HCT116 (cell line): Measurements from ENCODE around the gene CD93. TPM values are rescaled to one million over a fixed set of nuclear protein-coding genes. Genes with fewer than 3 reads are reported as not detected.

Experiments
- ATAC-seq: fragments of 200-7000 bp; cut with Tn5 transposase; 2 replicates; pipeline ENCODE4 v1.9.1; 2020; ENCODE audit warnings: mild to moderate bottlenecking, moderate library complexity
- BruUV-seq: library from RNA; stranded (reverse); fragments of 400-500 nt; replicated peaks from 2 replicates; lab custom pipeline; 2021; lab: Mats Ljungman, UMichigan
- CTCF ChIA-PET: fragments of 300-600 bp; sonication (Branson Sonifier 250); formaldehyde crosslinking; loops from one replicate; lab custom pipeline; 2021; ENCODE audit warnings: antibody characterized with exemption; lab: Charles Lee
- POLR2A ChIA-PET: fragments of 300-600, 350-600 bp; sonication (Branson Sonifier 250); formaldehyde crosslinking; loops from one replicate; lab custom pipeline; 2021; ENCODE audit warnings: antibody characterized with exemption; lab: Charles Lee
- RAD21 ChIA-PET, 2 experiments: fragments of 300-600 bp; sonication (Branson Sonifier 250); formaldehyde crosslinking; loops; one replicate each; lab custom pipeline; 2023; ENCODE audit warnings: low total read pairs in 2 of 2; ENCODE audit not compliant: uncharacterized antibody in 2 of 2, unreplicated experiment in 2 of 2, low non-redundant PET in 1 of 2; lab: Charles Lee
- DNase-seq: peaks from one replicate; pipeline ENCODE4 v3.0.0-alpha.2; 2010; ENCODE audit warnings: low read depth, low spot score
- H2AFZ ChIP-seq: fragments of 200-600 bp; shearing (Covaris generic), sonication (generic); 2 replicates; pipeline ENCODE4 v1.6.1; 2017; ENCODE audit warnings: low read depth, mixed run types, mixed read lengths, antibody characterized with exemption, low read length; ENCODE audit not compliant: poor library complexity, severe bottlenecking
- H3K27ac ChIP-seq: 2 replicates; pipeline ENCODE4 v1.5.1; 2012; ENCODE audit warnings: low read depth, low read length
- H3K27me3 ChIP-seq: fragments of 200-600 bp; sonication (generic); 2 replicates; pipeline ENCODE4 v1.6.1; 2016; ENCODE audit warnings: mixed run types, low read length, mixed read lengths; ENCODE audit not compliant: insufficient read depth
- H3K36me3 ChIP-seq, 2 experiments: fragments of 200-500 bp in 1 of 2; fragments of 200-600 bp in 1 of 2; sonication (Bioruptor generic) in 1 of 2; sonication (generic) in 1 of 2; 2 replicates each; pipeline versions ENCODE4 v1.5.1 to v1.6.1; 2014 to 2016; ENCODE audit warnings: low read length in 2 of 2, inconsistent platforms in 1 of 2, mixed read lengths in 1 of 2, mixed run types in 1 of 2; ENCODE audit not compliant: insufficient read depth in 2 of 2, control insufficient read depth in 1 of 2
- H3K4me1 ChIP-seq, 2 experiments: fragments of 200-600 bp in 1 of 2; sonication (generic) in 1 of 2; 2 replicates each; pipeline versions ENCODE4 v1.5.1 to v1.6.1; 2012 to 2017; ENCODE audit warnings: low read length in 2 of 2, inconsistent platforms in 1 of 2, mild to moderate bottlenecking in 1 of 2, mixed read lengths in 1 of 2, mixed run types in 1 of 2, moderate library complexity in 1 of 2; ENCODE audit not compliant: insufficient read depth in 2 of 2, control insufficient read depth in 1 of 2
- H3K4me2 ChIP-seq: fragments of 200-600 bp; sonication (generic); 2 replicates; pipeline ENCODE4 v1.6.1; 2017; ENCODE audit warnings: mixed run types, low read length, mixed read lengths
- H3K4me3 ChIP-seq, 2 experiments: fragments of 200-600 bp in 1 of 2; sonication (generic) in 1 of 2; replicated peaks in 1 of 2; 2 replicates each; pipeline ENCODE4 v1.5.1; 2011 to 2016; ENCODE audit warnings: low read length in 2 of 2, control low read depth in 1 of 2, low read depth in 1 of 2, mild to moderate bottlenecking in 1 of 2, mixed read lengths in 1 of 2, mixed run types in 1 of 2
- H3K79me2 ChIP-seq: fragments of 200-600 bp; sonication (generic); 2 replicates; pipeline ENCODE4 v1.6.1; 2017; ENCODE audit warnings: mild to moderate bottlenecking, mixed run types, low read length, moderate library complexity, mixed read lengths; ENCODE audit not compliant: insufficient read depth
- H3K9ac ChIP-seq: fragments of 200-600 bp; sonication (generic); 2 replicates; pipeline ENCODE4 v1.6.1; 2016; ENCODE audit warnings: low read length, mixed read lengths
- H3K9me2 ChIP-seq: fragments of 200-600 bp; sonication (generic), shearing (Covaris generic); 2 replicates; pipeline ENCODE4 v1.6.1; 2017; ENCODE audit warnings: mixed run types, mild to moderate bottlenecking, moderate library complexity; ENCODE audit not compliant: insufficient read depth
- H3K9me3 ChIP-seq, 2 experiments: fragments of 200-500 bp in 1 of 2; fragments of 200-600 bp in 1 of 2; sonication (Bioruptor generic) in 1 of 2; sonication (generic) in 1 of 2; 2 replicates each; pipeline ENCODE4 v1.6.1; 2014 to 2017; ENCODE audit warnings: low read length in 2 of 2, mixed read lengths in 2 of 2, inconsistent platforms in 1 of 2, low read depth in 1 of 2, mild to moderate bottlenecking in 1 of 2, mixed run types in 1 of 2, moderate library complexity in 1 of 2; ENCODE audit not compliant: control insufficient read depth in 1 of 2, insufficient read depth in 1 of 2
- H4K20me1 ChIP-seq: fragments of 200-600 bp; sonication (generic), shearing (Covaris generic); 2 replicates; pipeline ENCODE4 v1.6.1; 2017; ENCODE audit warnings: mixed run types, mild to moderate bottlenecking, moderate library complexity; ENCODE audit not compliant: insufficient read depth
- ATF3 ChIP-seq: IDR thresholded peaks from 2 replicates; pipeline ENCODE4 v1.6.1; 2012
- CBX3 ChIP-seq: IDR thresholded peaks from 2 replicates; pipeline ENCODE4 v1.6.1; 2012; ENCODE audit warnings: low read depth
- CEBPB ChIP-seq: IDR thresholded peaks from 2 replicates; pipeline ENCODE4 v1.6.1; 2012; ENCODE audit warnings: low read depth
- CTCF ChIP-seq, 3 experiments: fragments of 200-600 bp in 1 of 3; sonication (generic) in 1 of 3; IDR thresholded peaks in 2 of 3; conservative IDR thresholded peaks in 1 of 3; 2 replicates each; pipeline ENCODE4 v1.5.1; 2012 to 2017; ENCODE audit warnings: low read depth in 2 of 3, low read length in 2 of 3, antibody characterized with exemption in 1 of 3, borderline replicate concordance in 1 of 3, control low read depth in 1 of 3, mild to moderate bottlenecking in 1 of 3, mixed read lengths in 1 of 3, mixed run types in 1 of 3, moderate library complexity in 1 of 3; ENCODE audit not compliant: insufficient read depth in 1 of 3
- EZH2phosphoT487 ChIP-seq: fragments of 200-600 bp; IDR thresholded peaks from 2 replicates; pipeline ENCODE4 v1.6.1; 2018; ENCODE audit warnings: antibody characterized with exemption, borderline replicate concordance
- JUND ChIP-seq: IDR thresholded peaks from 2 replicates; pipeline ENCODE4 v1.6.1; 2012
- MAX ChIP-seq: IDR thresholded peaks from 2 replicates; pipeline ENCODE4 v1.6.1; 2012
- POLR2A ChIP-seq: IDR thresholded peaks from 2 replicates; pipeline ENCODE4 v1.7.0; 2011; ENCODE audit warnings: borderline replicate concordance; ENCODE audit not compliant: insufficient read depth, insufficient read length; ENCODE audit errors: extremely low read depth
- POLR2AphosphoS5 ChIP-seq: IDR thresholded peaks from 2 replicates; pipeline ENCODE4 v1.6.1; 2011; ENCODE audit warnings: mild to moderate bottlenecking, low read depth, low read length, moderate library complexity
- RAD21 ChIP-seq: IDR thresholded peaks from 2 replicates; pipeline ENCODE4 v1.6.1; 2012; ENCODE audit warnings: low read depth, mild to moderate bottlenecking
- REST ChIP-seq: IDR thresholded peaks from 2 replicates; pipeline ENCODE4 v1.6.1; 2012; ENCODE audit warnings: low read depth
- SIN3A ChIP-seq: IDR thresholded peaks from 2 replicates; pipeline ENCODE4 v1.6.1; 2012; ENCODE audit warnings: low read depth
- SP1 ChIP-seq: IDR thresholded peaks from 2 replicates; pipeline ENCODE4 v1.6.1; 2012; ENCODE audit warnings: low read depth
- TCF7L2 ChIP-seq: IDR thresholded peaks from 2 replicates; pipeline ENCODE4 v1.7.0; 2011; ENCODE audit warnings: borderline replicate concordance, inconsistent platforms; ENCODE audit not compliant: insufficient read depth, insufficient read length; ENCODE audit errors: extremely low read depth
- ZBTB33 ChIP-seq: IDR thresholded peaks from 2 replicates; pipeline ENCODE4 v1.6.1; 2011; ENCODE audit warnings: mild to moderate bottlenecking, low read length, moderate library complexity; ENCODE audit not compliant: insufficient replicate concordance; ENCODE audit errors: extremely low read depth
- ZFX ChIP-seq: fragments of 450-650 bp; IDR thresholded peaks from 2 replicates; pipeline ENCODE4 v1.6.1; 2017
- ZNF274 ChIP-seq: fragments of 200-500 bp; sonication (Bioruptor generic); IDR thresholded peaks from 2 replicates; pipeline ENCODE4 v1.6.1; 2014; ENCODE audit warnings: mild to moderate bottlenecking, low read depth, low read length, inconsistent platforms
- intact Hi-C: fragments of 100-400 bp; cut with micrococcal nuclease; formaldehyde crosslinking; loops from 2 replicates; pipeline ENCODE4 v1.10.0; 2022
- total RNA-seq: library from RNA; stranded (reverse); gene quantifications from one replicate; pipeline ENCODE4 v1.2.1, GENCODE V29; 2021; ENCODE audit not compliant: unreplicated experiment

Gene CD93
- total RNA-seq, 1 experiment from 2014 or later: 0.07 TPM

- ATAC-seq (no peak), DNase-seq (no peak)
- no peak overlapping the region for H3K4me2 ChIP-seq
- no peaks in the 10 kb centered on the region for H3K9me3 ChIP-seq
- TF ChIP-seq MAX: no peak
- no peak for TF ChIP-seq SP1
- TF ChIP-seq ATF3: no peak
- no peak for TF ChIP-seq SIN3A
- no peak for TF ChIP-seq POLR2AphosphoS5
- TF ChIP-seq CEBPB: no peak
- no peak for TF ChIP-seq ZFX
- no peak for TF ChIP-seq JUND
- TF ChIP-seq RAD21: no peak
- TF ChIP-seq REST: no peak
- TF ChIP-seq ZBTB33: no peak
- no peak for TF ChIP-seq CTCF (IDR thresholded peaks at IDR 0.05 in 2 of 3, conservative IDR thresholded peaks at IDR 0.05 in 1 of 3; ENCODE audit: borderline replicate concordance in 1 of 3, insufficient read depth in 1 of 3, low read depth in 2 of 3, low read length in 2 of 3)
- TF ChIP-seq EZH2phosphoT487: no peak
- TF ChIP-seq POLR2A: no peak
- TF ChIP-seq ZNF274: no peak
- TF ChIP-seq TCF7L2: no peak
- no peak for TF ChIP-seq CBX3
- intact Hi-C loops: no loop called here
- H3K79me2 ChIP-seq: no peaks in the 10 kb centered on the region
- no peak overlapping the region for H2AFZ ChIP-seq
- no TSS peak for BruUV-seq
- ChIA-PET POLR2A (no interaction called here), RAD21 (no interaction called here), CTCF (no interaction called here)
- H4K20me1 ChIP-seq: no peaks in the 10 kb centered on the region
- H3K4me3 ChIP-seq: no peak overlapping the region
- H3K36me3 ChIP-seq: no peaks in the 10 kb centered on the region
- H3K27ac ChIP-seq: no peak overlapping the region
- no peak overlapping the region for H3K9ac ChIP-seq
- H3K9me2 ChIP-seq: no peaks in the 10 kb centered on the region
- peaks cover 24% of the 10 kb centered on the region; the same call in 1 of the 2 replicates for H3K27me3 ChIP-seq
- no peaks in the 10 kb centered on the region for H3K4me1 ChIP-seq
Observed at GRCh38 chr20:23032750-23033078, 53.4 kb downstream of the CD93 start.
